Thoracic aorta (tissue), 2 donors: Measurements from ENCODE around the gene RDH13. TPM values are rescaled to one million over a fixed set of nuclear protein-coding genes. Genes with fewer than 3 reads are reported as not detected.
"Not testable (repeated sequence)": the region's sequence is repeated elsewhere in the genome, so short reads cannot be mapped to it uniquely, and the experiment has no call there.

Source experiments
- ATAC-seq: fragments of 150-250 bp; one replicate; pipeline ENCODE4 v1.8.0; 2017; ENCODE audit warnings: low read depth; ENCODE audit not compliant: insufficient number of reproducible peaks, low FRiP score
- DNase-seq: peaks from one replicate; pipeline ENCODE4 v3.0.0-alpha.2; 2020; ENCODE audit warnings: low spot score
- H3K27ac ChIP-seq, 2 donors: fragments of 200-600 bp; sonication (generic); 1 replicate in 1 of 2; 2 replicates in 1 of 2; pipeline ENCODE4 v1.5.1; 2016; ENCODE audit warnings: mild to moderate bottlenecking in 2 of 2, moderate library complexity in 2 of 2
- H3K27me3 ChIP-seq: fragments of 200-600 bp; sonication (generic); replicated peaks from 2 replicates; pipeline ENCODE4 v1.6.0; 2016; ENCODE audit warnings: mild to moderate bottlenecking; ENCODE audit not compliant: insufficient read depth
- H3K36me3 ChIP-seq: fragments of 200-600 bp; sonication (generic); one replicate; pipeline ENCODE4 v1.5.1; 2016
- H3K4me1 ChIP-seq, 2 donors: fragments of 200-600 bp; sonication (generic); 1 replicate in 1 of 2; 2 replicates in 1 of 2; pipeline versions ENCODE4 v1.5.1 to v1.6.0; 2016; ENCODE audit warnings: low read depth in 2 of 2, mild to moderate bottlenecking in 1 of 2; ENCODE audit not compliant: control insufficient read depth in 1 of 2
- H3K4me3 ChIP-seq: fragments of 200-600 bp; sonication (generic); 2 replicates; pipeline ENCODE4 v1.5.1; 2016; ENCODE audit warnings: mild to moderate bottlenecking
- H3K9me3 ChIP-seq: fragments of 200-600 bp; sonication (generic); 2 replicates; pipeline ENCODE4 v1.5.1; 2016
- CTCF ChIP-seq: fragments of 200-600 bp; sonication (generic); IDR thresholded peaks from one replicate; pipeline ENCODE4 v1.5.1; 2019; ENCODE audit warnings: antibody characterized with exemption
- total RNA-seq, 2 donors: library from RNA; depleted of rRNA; stranded (reverse); fragments of >200 nt; gene quantifications; one replicate each; pipeline versions ENCODE4 v1.1.0 to v1.2.3, GENCODE V29; 2016

Gene RDH13
- total RNA-seq, 2 donors from 2014 or later: 22.2 to 23.6 TPM

GRCh38 chr19:55024111-55024510 lies 38.8 kb downstream of the RDH13 start:
- Histone ChIP-seq H3K27me3 (no peaks in the 10 kb centered on the region), H3K36me3 (no peaks in the 10 kb centered on the region), H3K4me1 (no peaks in the 10 kb centered on the region), H3K4me3 (no peak overlapping the region), H3K9me3 (no peaks in the 10 kb centered on the region), H3K27ac (no peak overlapping the region)
- DNase-seq (no peak), ATAC-seq (no peak)
- no peak for TF ChIP-seq CTCF

GRCh38 chr19:55020351-55020750 lies 42.6 kb downstream of the RDH13 start:
- H3K27me3 ChIP-seq, H3K4me3 ChIP-seq, H3K36me3 ChIP-seq, H3K4me1 ChIP-seq, H3K9me3 ChIP-seq, DNase-seq, ATAC-seq, H3K27ac ChIP-seq: not testable (repeated sequence)

- Histone ChIP-seq H3K36me3 (no peaks in the 10 kb centered on the region), H3K4me3 (no peak overlapping the region), H3K9me3 (no peaks in the 10 kb centered on the region), H3K4me1 (no peaks in the 10 kb centered on the region), H3K27ac (no peak overlapping the region), H3K27me3 (no peaks in the 10 kb centered on the region)
- TF ChIP-seq CTCF: no peak
- ATAC-seq: no peak
- no peak for DNase-seq
These were observed 44.3 kb downstream of the RDH13 start for GRCh38 chr19:55018633-55019032.

- Histone ChIP-seq H3K4me1 (no peaks in the 10 kb centered on the region), H3K9me3 (no peaks in the 10 kb centered on the region), H3K27me3 (no peaks in the 10 kb centered on the region), H3K4me3 (no peak overlapping the region), H3K36me3 (no peaks in the 10 kb centered on the region), H3K27ac (no peak overlapping the region)
- no peak for TF ChIP-seq CTCF
- DNase-seq (no peak), ATAC-seq (no peak)
These were observed 44.7 kb downstream of the RDH13 start for GRCh38 chr19:55018216-55018615.

GRCh38 chr19:55016017-55016416 lies 46.9 kb downstream of the RDH13 start:
- Histone ChIP-seq H3K4me3 (no peak overlapping the region), H3K9me3 (no peaks in the 10 kb centered on the region), H3K36me3 (no peaks in the 10 kb centered on the region), H3K27ac (no peak overlapping the region), H3K4me1 (no peaks in the 10 kb centered on the region), H3K27me3 (no peaks in the 10 kb centered on the region)
- DNase-seq (no peak), ATAC-seq (no peak)
- no peak for TF ChIP-seq CTCF

- TF ChIP-seq CTCF: no peak
- ATAC-seq (no peak), DNase-seq (no peak)
- H3K9me3 ChIP-seq: no peaks in the 10 kb centered on the region
- no peaks in the 10 kb centered on the region for H3K36me3 ChIP-seq
- no peaks in the 10 kb centered on the region for H3K27me3 ChIP-seq
- H3K4me1 ChIP-seq: no peaks in the 10 kb centered on the region
- H3K27ac ChIP-seq: no peak overlapping the region
- no peak overlapping the region for H3K4me3 ChIP-seq
These were observed 47.8 kb downstream of the RDH13 start for GRCh38 chr19:55015126-55015525.
